WTC11 (cell line): ENCODE measurements around the gene PCNX4. TPM values are rescaled to one million over a fixed set of nuclear protein-coding genes. Genes with fewer than 3 reads are reported as not detected.

Source experiments
- ATAC-seq: fragments of 200-7000 bp; cut with Tn5 transposase; 2 replicates; pipeline ENCODE4 v1.10.0; 2021; ENCODE audit warnings: mild to moderate bottlenecking, moderate library complexity
- CTCF ChIA-PET: fragments of 300-600 bp; sonication (Branson Sonifier 250); formaldehyde crosslinking; loops from one replicate; lab custom pipeline; 2021; ENCODE audit warnings: antibody characterized with exemption; lab: Charles Lee
- POLR2A ChIA-PET: fragments of 350-600 bp; sonication (Branson Sonifier 250); formaldehyde crosslinking; loops from one replicate; lab custom pipeline; 2021; ENCODE audit warnings: antibody characterized with exemption; lab: Charles Lee
- DNase-seq: peaks from one replicate; pipeline ENCODE4 v3.0.0; 2021; ENCODE audit warnings: low spot score
- H3K27ac Mint-ChIP-seq: 2 replicates; pipeline ENCODE4 v1.8.0; 2021; ENCODE audit warnings: mixed read lengths
- H3K27me3 Mint-ChIP-seq: 2 replicates; pipeline ENCODE4 v1.8.0; 2021; ENCODE audit warnings: low read depth, mild to moderate bottlenecking, moderate library complexity, mixed read lengths
- H3K36me3 Mint-ChIP-seq: 2 replicates; pipeline ENCODE4 v1.8.0; 2021; ENCODE audit warnings: mixed read lengths
- H3K4me1 Mint-ChIP-seq: 2 replicates; pipeline ENCODE4 v1.8.0; 2022; ENCODE audit warnings: mixed read lengths
- H3K4me3 Mint-ChIP-seq: 2 replicates; pipeline ENCODE4 v1.8.0; 2021; ENCODE audit warnings: mild to moderate bottlenecking, moderate library complexity, mixed read lengths
- H3K9me3 Mint-ChIP-seq: 2 replicates; pipeline ENCODE4 v1.8.0; 2021; ENCODE audit warnings: mixed read lengths
- CREB1 ChIP-seq: sonication (generic); formaldehyde crosslinking; IDR thresholded peaks from 2 replicates; pipeline ENCODE4 v1.8.0; 2023; ENCODE audit warnings: mild to moderate bottlenecking, missing genetic modification reagents
- ELF4 ChIP-seq: sonication (generic); formaldehyde crosslinking; IDR thresholded peaks from 2 replicates; pipeline ENCODE4 v1.8.1; 2022; ENCODE audit warnings: low read depth, mild to moderate bottlenecking, moderate library complexity, missing genetic modification reagents
- ESRRA ChIP-seq: sonication (generic); formaldehyde crosslinking; IDR thresholded peaks from 2 replicates; pipeline ENCODE4 v1.8.1; 2022; ENCODE audit warnings: mild to moderate bottlenecking, missing genetic modification reagents, borderline replicate concordance
- GABPB1 ChIP-seq: sonication (generic); formaldehyde crosslinking; IDR thresholded peaks from 2 replicates; pipeline ENCODE4 v1.8.1; 2023; ENCODE audit warnings: mild to moderate bottlenecking, missing genetic modification reagents
- GRHL2 ChIP-seq: fragments of 250-450 bp; sonication (Bioruptor Pico); IDR thresholded peaks from 2 replicates; pipeline ENCODE4 v1.8.0; 2022; ENCODE audit warnings: mild to moderate bottlenecking, moderate library complexity; ENCODE audit not compliant: insufficient replicate concordance, severe bottlenecking
- JAZF1 ChIP-seq: fragments of 250-450 bp; sonication (Bioruptor Pico); IDR thresholded peaks from 2 replicates; pipeline ENCODE4 v1.9.0; 2021; ENCODE audit warnings: moderate library complexity, mild to moderate bottlenecking, inconsistent platforms
- MXD4 ChIP-seq: fragments of 250-450 bp; sonication (Bioruptor Pico); IDR thresholded peaks from 2 replicates; pipeline ENCODE4 v1.8.0; 2021; ENCODE audit warnings: mild to moderate bottlenecking, moderate library complexity, borderline replicate concordance
- NFYB ChIP-seq: sonication (generic); formaldehyde crosslinking; conservative IDR thresholded peaks from 2 replicates; pipeline ENCODE4 v1.8.0; 2022; ENCODE audit warnings: low read depth, missing genetic modification reagents
- RORB ChIP-seq: fragments of 250-450 bp; sonication (Bioruptor Pico); IDR thresholded peaks from 2 replicates; pipeline ENCODE4 v1.9.0; 2021; ENCODE audit warnings: mild to moderate bottlenecking
- TCF7 ChIP-seq: sonication (generic); formaldehyde crosslinking; IDR thresholded peaks from 2 replicates; pipeline ENCODE4 v1.8.0; 2022; ENCODE audit warnings: mild to moderate bottlenecking, low read depth, missing genetic modification reagents, moderate library complexity
- TP53 ChIP-seq: sonication (generic); formaldehyde crosslinking; IDR thresholded peaks from 2 replicates; pipeline ENCODE4 v1.8.1; 2023; ENCODE audit warnings: mild to moderate bottlenecking, missing genetic modification reagents
- ZNF317 ChIP-seq: sonication (generic); formaldehyde crosslinking; IDR thresholded peaks from 2 replicates; pipeline ENCODE4 v1.8.1; 2023; ENCODE audit warnings: low read depth, mild to moderate bottlenecking, moderate library complexity, missing genetic modification reagents, borderline replicate concordance
- ZNF416 ChIP-seq: fragments of 250-450 bp; sonication (Bioruptor Pico); IDR thresholded peaks from 2 replicates; pipeline ENCODE4 v1.9.0; 2021; ENCODE audit warnings: mild to moderate bottlenecking, inconsistent platforms
- ZNF423 ChIP-seq: fragments of 250-450 bp; sonication (Bioruptor Pico); IDR thresholded peaks from 2 replicates; pipeline ENCODE4 v2.1.2; 2022; ENCODE audit warnings: mild to moderate bottlenecking, moderate library complexity
- total RNA-seq: library from RNA; stranded (reverse); gene quantifications from 3 replicates; pipeline ENCODE4 v1.2.3, GENCODE V29; 2021
- TF ChIP-seq, protein P1 (sequence below): fragments of 250-450 bp; sonication (Bioruptor Pico); IDR thresholded peaks from 2 replicates; pipeline ENCODE4 v1.9.0; 2021; ENCODE audit warnings: mild to moderate bottlenecking
- TF ChIP-seq, protein P2 (sequence below): fragments of 250-450 bp; sonication (Bioruptor Pico); IDR thresholded peaks from 2 replicates; pipeline ENCODE4 v2.1.2; 2022; ENCODE audit warnings: mild to moderate bottlenecking, moderate library complexity
- TF ChIP-seq, protein P3 (sequence below): sonication (generic); formaldehyde crosslinking; IDR thresholded peaks from 2 replicates; pipeline ENCODE4 v1.8.0; 2022; ENCODE audit warnings: mild to moderate bottlenecking, missing genetic modification reagents
- TF ChIP-seq, protein P4 (sequence below): sonication (generic); formaldehyde crosslinking; IDR thresholded peaks from 2 replicates; pipeline ENCODE4 v1.8.0; 2022; ENCODE audit warnings: mild to moderate bottlenecking, missing genetic modification reagents
- TF ChIP-seq, protein P5 (sequence below): sonication (generic); formaldehyde crosslinking; IDR thresholded peaks from 2 replicates; pipeline ENCODE4 v1.8.0; 2022; ENCODE audit warnings: mild to moderate bottlenecking, missing genetic modification reagents
- TF ChIP-seq, protein P6 (sequence below): fragments of 200-600 bp; IDR thresholded peaks from 2 replicates; pipeline ENCODE4 v1.8.0; 2022; ENCODE audit warnings: antibody characterized with exemption
- TF ChIP-seq, protein P7 (sequence below): fragments of 250-450 bp; sonication (Bioruptor Pico); conservative IDR thresholded peaks from 2 replicates; pipeline ENCODE4 v1.9.0; 2021; ENCODE audit warnings: mild to moderate bottlenecking

PCNX4 gene
- total RNA-seq, 1 experiment from 2014 or later = 31.7 TPM

DNA sequence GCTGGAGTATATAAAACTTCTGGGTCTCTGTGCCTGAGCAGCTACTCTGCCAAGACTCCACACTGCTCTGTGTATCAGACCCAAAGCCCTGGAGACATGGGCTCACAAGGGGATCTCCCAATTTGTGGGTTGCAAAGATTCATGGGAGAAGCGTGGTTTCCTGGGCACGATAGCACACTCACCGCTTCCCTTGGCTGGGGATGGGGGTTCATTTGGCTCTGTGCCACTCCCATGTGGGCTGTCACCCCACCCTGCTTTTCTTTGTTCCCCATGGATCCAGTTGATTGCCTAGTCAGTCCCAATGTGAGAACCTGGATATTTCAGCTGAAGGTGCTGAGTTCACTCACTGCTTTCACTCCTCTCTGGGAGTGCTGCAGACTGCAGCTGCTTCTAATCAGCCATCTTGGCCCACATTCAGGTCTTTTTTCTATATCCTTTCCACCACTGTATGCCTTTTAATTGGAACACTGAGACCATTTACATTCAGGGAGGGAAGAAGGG, 40.0 kb upstream of the PCNX4 start (continued):
- TF ChIP-seq, protein P1, sequence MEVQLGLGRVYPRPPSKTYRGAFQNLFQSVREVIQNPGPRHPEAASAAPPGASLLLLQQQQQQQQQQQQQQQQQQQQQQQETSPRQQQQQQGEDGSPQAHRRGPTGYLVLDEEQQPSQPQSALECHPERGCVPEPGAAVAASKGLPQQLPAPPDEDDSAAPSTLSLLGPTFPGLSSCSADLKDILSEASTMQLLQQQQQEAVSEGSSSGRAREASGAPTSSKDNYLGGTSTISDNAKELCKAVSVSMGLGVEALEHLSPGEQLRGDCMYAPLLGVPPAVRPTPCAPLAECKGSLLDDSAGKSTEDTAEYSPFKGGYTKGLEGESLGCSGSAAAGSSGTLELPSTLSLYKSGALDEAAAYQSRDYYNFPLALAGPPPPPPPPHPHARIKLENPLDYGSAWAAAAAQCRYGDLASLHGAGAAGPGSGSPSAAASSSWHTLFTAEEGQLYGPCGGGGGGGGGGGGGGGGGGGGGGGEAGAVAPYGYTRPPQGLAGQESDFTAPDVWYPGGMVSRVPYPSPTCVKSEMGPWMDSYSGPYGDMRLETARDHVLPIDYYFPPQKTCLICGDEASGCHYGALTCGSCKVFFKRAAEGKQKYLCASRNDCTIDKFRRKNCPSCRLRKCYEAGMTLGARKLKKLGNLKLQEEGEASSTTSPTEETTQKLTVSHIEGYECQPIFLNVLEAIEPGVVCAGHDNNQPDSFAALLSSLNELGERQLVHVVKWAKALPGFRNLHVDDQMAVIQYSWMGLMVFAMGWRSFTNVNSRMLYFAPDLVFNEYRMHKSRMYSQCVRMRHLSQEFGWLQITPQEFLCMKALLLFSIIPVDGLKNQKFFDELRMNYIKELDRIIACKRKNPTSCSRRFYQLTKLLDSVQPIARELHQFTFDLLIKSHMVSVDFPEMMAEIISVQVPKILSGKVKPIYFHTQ (CRISPR knock-in tag) = no peak
- TF ChIP-seq, protein P2, sequence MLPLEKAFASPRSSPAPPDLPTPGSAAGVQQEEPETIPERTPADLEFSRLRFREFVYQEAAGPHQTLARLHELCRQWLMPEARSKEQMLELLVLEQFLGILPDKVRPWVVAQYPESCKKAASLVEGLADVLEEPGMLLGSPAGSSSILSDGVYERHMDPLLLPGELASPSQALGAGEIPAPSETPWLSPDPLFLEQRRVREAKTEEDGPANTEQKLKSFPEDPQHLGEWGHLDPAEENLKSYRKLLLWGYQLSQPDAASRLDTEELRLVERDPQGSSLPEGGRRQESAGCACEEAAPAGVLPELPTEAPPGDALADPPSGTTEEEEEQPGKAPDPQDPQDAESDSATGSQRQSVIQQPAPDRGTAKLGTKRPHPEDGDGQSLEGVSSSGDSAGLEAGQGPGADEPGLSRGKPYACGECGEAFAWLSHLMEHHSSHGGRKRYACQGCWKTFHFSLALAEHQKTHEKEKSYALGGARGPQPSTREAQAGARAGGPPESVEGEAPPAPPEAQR (CRISPR knock-in tag) = no peak
- TF ChIP-seq RORB (CRISPR knock-in tag) (no peak), ZNF416 (CRISPR knock-in tag) (no peak)
- TF ChIP-seq, protein P3, sequence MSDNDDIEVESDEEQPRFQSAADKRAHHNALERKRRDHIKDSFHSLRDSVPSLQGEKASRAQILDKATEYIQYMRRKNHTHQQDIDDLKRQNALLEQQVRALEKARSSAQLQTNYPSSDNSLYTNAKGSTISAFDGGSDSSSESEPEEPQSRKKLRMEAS = no peak

DNA sequence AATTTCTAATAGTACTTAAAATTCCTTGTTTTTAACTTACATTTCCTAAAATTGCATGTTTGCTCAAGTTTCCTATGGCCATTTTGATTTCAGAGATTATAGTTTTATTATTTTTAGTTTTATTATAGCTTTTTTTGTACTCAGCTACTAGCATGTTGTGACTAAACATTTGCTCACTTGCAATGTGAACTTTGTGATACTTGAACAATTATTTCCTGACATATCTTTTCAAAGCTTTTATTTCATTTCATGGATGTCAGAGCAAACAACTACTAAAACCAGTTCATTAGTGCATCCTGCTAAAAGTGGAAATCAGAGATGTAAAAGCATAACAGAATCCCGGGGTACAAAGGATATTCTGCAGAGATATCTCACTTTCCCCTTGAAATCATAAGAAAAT, 33.6 kb upstream of the PCNX4 start:
- no peaks in the 10 kb centered on the region for H3K4me1 Mint-ChIP-seq
- H3K27ac Mint-ChIP-seq = no peak overlapping the region
- H3K4me3 Mint-ChIP-seq = no peak overlapping the region
- ChIA-PET POLR2A (no interaction called here), CTCF (no interaction called here)
- ATAC-seq (no peak), DNase-seq (no peak)
- no peaks in the 10 kb centered on the region; the same call in 1 of the 2 replicates for H3K27me3 Mint-ChIP-seq
- H3K36me3 Mint-ChIP-seq = no peaks in the 10 kb centered on the region
- TF ChIP-seq, protein P4, sequence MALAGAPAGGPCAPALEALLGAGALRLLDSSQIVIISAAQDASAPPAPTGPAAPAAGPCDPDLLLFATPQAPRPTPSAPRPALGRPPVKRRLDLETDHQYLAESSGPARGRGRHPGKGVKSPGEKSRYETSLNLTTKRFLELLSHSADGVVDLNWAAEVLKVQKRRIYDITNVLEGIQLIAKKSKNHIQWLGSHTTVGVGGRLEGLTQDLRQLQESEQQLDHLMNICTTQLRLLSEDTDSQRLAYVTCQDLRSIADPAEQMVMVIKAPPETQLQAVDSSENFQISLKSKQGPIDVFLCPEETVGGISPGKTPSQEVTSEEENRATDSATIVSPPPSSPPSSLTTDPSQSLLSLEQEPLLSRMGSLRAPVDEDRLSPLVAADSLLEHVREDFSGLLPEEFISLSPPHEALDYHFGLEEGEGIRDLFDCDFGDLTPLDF (CRISPR knock-in tag) = no peak
- TF ChIP-seq, protein P5, sequence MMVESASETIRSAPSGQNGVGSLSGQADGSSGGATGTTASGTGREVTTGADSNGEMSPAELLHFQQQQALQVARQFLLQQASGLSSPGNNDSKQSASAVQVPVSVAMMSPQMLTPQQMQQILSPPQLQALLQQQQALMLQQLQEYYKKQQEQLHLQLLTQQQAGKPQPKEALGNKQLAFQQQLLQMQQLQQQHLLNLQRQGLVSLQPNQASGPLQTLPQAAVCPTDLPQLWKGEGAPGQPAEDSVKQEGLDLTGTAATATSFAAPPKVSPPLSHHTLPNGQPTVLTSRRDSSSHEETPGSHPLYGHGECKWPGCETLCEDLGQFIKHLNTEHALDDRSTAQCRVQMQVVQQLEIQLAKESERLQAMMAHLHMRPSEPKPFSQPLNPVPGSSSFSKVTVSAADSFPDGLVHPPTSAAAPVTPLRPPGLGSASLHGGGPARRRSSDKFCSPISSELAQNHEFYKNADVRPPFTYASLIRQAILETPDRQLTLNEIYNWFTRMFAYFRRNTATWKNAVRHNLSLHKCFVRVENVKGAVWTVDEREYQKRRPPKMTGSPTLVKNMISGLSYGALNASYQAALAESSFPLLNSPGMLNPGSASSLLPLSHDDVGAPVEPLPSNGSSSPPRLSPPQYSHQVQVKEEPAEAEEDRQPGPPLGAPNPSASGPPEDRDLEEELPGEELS = no peak
- no peaks in the 10 kb centered on the region for H3K9me3 Mint-ChIP-seq

DNA sequence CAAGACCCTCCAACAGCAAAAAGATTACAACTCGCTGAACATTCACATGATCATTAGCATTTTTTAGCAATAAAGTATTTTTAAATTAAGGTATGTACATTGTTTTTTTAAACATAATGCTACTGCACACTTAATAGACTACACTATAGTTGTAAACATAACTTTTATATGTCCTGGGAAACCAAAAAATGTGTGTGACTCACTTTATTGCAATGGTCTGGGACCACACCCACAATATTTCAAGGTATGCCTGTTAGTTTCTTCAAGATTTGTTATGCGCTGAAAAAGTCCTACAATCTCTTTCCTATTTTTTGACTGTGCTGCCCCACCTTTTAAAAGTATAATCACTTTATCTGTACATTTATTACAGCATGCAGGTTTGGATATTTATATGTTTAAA, 30.4 kb upstream of the PCNX4 start:
- H3K4me3 Mint-ChIP-seq = no peak overlapping the region
- no peaks in the 10 kb centered on the region for H3K36me3 Mint-ChIP-seq
- POLR2A ChIA-PET = no interaction called here
- CTCF ChIA-PET = no interaction called here
- H3K27me3 Mint-ChIP-seq = no peaks in the 10 kb centered on the region; the same call in 1 of the 2 replicates
- H3K27ac Mint-ChIP-seq = no peak overlapping the region
- no peak for ATAC-seq
- DNase-seq = no peak
- no peaks in the 10 kb centered on the region for H3K4me1 Mint-ChIP-seq
- no peaks in the 10 kb centered on the region for H3K9me3 Mint-ChIP-seq
- TF ChIP-seq GABPB1 (CRISPR knock-in tag) = no peak
- TF ChIP-seq ELF4 (CRISPR knock-in tag) = no peak
- TF ChIP-seq, protein P2 (CRISPR knock-in tag) = no peak
- no peak for TF ChIP-seq CREB1 (CRISPR knock-in tag)
- TF ChIP-seq ESRRA (CRISPR knock-in tag) = no peak
- no peak for TF ChIP-seq TCF7 (CRISPR knock-in tag)
- TF ChIP-seq ZNF317 (CRISPR knock-in tag) = no peak
- TF ChIP-seq MXD4 = no peak
- no peak for TF ChIP-seq GRHL2 (CRISPR knock-in tag)
- no peak for TF ChIP-seq TP53 (CRISPR knock-in tag)
- TF ChIP-seq, protein P6, sequence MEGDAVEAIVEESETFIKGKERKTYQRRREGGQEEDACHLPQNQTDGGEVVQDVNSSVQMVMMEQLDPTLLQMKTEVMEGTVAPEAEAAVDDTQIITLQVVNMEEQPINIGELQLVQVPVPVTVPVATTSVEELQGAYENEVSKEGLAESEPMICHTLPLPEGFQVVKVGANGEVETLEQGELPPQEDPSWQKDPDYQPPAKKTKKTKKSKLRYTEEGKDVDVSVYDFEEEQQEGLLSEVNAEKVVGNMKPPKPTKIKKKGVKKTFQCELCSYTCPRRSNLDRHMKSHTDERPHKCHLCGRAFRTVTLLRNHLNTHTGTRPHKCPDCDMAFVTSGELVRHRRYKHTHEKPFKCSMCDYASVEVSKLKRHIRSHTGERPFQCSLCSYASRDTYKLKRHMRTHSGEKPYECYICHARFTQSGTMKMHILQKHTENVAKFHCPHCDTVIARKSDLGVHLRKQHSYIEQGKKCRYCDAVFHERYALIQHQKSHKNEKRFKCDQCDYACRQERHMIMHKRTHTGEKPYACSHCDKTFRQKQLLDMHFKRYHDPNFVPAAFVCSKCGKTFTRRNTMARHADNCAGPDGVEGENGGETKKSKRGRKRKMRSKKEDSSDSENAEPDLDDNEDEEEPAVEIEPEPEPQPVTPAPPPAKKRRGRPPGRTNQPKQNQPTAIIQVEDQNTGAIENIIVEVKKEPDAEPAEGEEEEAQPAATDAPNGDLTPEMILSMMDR = no peak
- TF ChIP-seq ZNF423 (CRISPR knock-in tag) = no peak
- TF ChIP-seq JAZF1 (CRISPR knock-in tag) = no peak
- TF ChIP-seq, protein P7, sequence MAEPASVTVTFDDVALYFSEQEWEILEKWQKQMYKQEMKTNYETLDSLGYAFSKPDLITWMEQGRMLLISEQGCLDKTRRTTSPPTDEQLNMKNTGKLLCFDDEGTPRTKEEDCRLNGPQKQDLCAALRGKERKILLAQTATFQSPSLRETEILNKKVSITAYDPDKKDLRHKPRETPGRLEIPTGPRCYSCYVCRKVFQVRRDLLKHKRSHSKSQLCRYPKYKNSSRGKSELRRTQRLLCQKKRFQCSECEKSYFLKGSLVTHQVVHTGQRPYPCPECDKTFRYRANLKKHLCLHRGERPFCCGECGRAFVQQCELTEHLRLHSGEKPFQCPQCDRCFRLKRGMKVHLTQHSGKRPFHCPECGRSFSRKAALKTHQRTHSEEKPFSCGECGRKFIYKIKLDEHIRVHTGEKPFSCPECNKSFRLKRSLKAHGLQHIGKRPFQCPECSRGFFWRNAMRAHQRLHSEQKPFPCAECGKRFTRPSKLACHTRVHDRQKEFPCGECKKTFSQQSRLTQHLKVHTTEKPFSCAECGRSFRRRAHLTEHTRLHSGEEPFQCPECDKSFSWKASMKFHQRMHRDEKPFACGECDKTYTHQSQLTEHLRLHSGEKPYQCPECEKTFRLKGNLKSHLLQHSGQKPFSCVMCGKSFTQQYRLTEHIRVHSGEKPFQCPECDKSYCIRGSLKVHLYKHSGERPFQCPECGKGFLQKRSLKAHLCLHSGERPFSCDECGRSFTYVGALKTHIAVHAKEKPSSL (CRISPR knock-in tag) = no peak
- TF ChIP-seq NFYB (CRISPR knock-in tag) = no peak
